GM12892 (cell line): Measurements from ENCODE around the gene RILPL2.
"Not testable (repeated sequence)": the region's sequence is repeated elsewhere in the genome, so short reads cannot be mapped to it uniquely, and the experiment has no call there.

ENCODE experiments used
- POLR2A ChIP-seq: IDR thresholded peaks from 2 replicates; pipeline ENCODE4 v1.6.1; 2011; ENCODE audit warnings: low read depth, low read length, control low read depth
- POLR2AphosphoS5 ChIP-seq: IDR thresholded peaks from 2 replicates; pipeline ENCODE4 v1.6.1; 2011; ENCODE audit warnings: low read depth, low read length, control low read depth
- TAF1 ChIP-seq: IDR thresholded peaks from 2 replicates; pipeline ENCODE4 v1.6.1; 2011; ENCODE audit warnings: low read depth, mild to moderate bottlenecking, control low read depth, low read length, borderline replicate concordance

- TF ChIP-seq TAF1, POLR2A, POLR2AphosphoS5: not testable (repeated sequence)
These were observed 27.0 kb downstream of the RILPL2 start for GRCh38 chr12:123409284-123410040.
